Osteoblast (primary cell): ENCODE results near the gene GLOD4. TPM values are rescaled to one million over a fixed set of nuclear protein-coding genes. Genes with fewer than 3 reads are reported as not detected.
A peak's percentile ranks its signal among the peaks of the same experiment; 100 is the strongest.

Experiments used
- DNase-seq: peaks from one replicate; pipeline ENCODE4 v3.0.0; 2011; ENCODE audit warnings: low spot score, mixed read lengths; ENCODE audit not compliant: insufficient read length; ENCODE audit errors: missing footprints
- H2AFZ ChIP-seq: 2 replicates; pipeline ENCODE4 v1.6.0; 2011; ENCODE audit warnings: mild to moderate bottlenecking, low read length
- H3K27ac ChIP-seq: 2 replicates; pipeline ENCODE4 v1.5.1; 2011; ENCODE audit warnings: mild to moderate bottlenecking, low read depth, low read length, moderate library complexity
- H3K27me3 ChIP-seq: 2 replicates; pipeline ENCODE4 v1.6.0; 2012; ENCODE audit warnings: mild to moderate bottlenecking, control low read depth, inconsistent platforms, low read length, moderate library complexity; ENCODE audit not compliant: insufficient read depth
- H3K36me3 ChIP-seq: 2 replicates; pipeline ENCODE4 v1.5.1; 2011; ENCODE audit warnings: mild to moderate bottlenecking, low read length, control low read depth, moderate library complexity; ENCODE audit not compliant: insufficient read depth
- H3K4me1 ChIP-seq: 2 replicates; pipeline ENCODE4 v1.5.1; 2011; ENCODE audit warnings: mild to moderate bottlenecking, low read length, control low read depth, moderate library complexity; ENCODE audit not compliant: insufficient read depth
- H3K4me2 ChIP-seq: 2 replicates; pipeline ENCODE4 v1.6.0; 2011; ENCODE audit warnings: mild to moderate bottlenecking, low read length; ENCODE audit not compliant: insufficient read depth
- H3K4me3 ChIP-seq: fragments of 200-600 bp; sonication (generic); 3 replicates; pipeline ENCODE4 v1.5.1; 2012; ENCODE audit warnings: mild to moderate bottlenecking, low read length, inconsistent platforms; ENCODE audit not compliant: insufficient read depth
- H3K79me2 ChIP-seq: 2 replicates; pipeline ENCODE4 v1.6.0; 2012; ENCODE audit warnings: mild to moderate bottlenecking, low read length, control low read depth, inconsistent platforms; ENCODE audit not compliant: insufficient read depth
- H3K9me3 ChIP-seq: 2 replicates; pipeline ENCODE4 v1.5.1; 2011; ENCODE audit warnings: low read depth, low read length, control low read depth
- H4K20me1 ChIP-seq: 2 replicates; pipeline ENCODE4 v1.6.0; 2012; ENCODE audit warnings: mild to moderate bottlenecking, low read length, control low read depth; ENCODE audit not compliant: insufficient read depth
- total RNA-seq: library from RNA; depleted of rRNA; stranded (reverse); fragments of >200 nt; gene quantifications from 2 replicates; pipeline ENCODE4 v1.2.3, GENCODE V29; 2012
- TF ChIP-seq, protein P1 (sequence below): IDR thresholded peaks from 2 replicates; pipeline ENCODE4 v1.5.1; 2011; ENCODE audit warnings: mild to moderate bottlenecking, low read depth, low read length, moderate library complexity; ENCODE audit errors: extremely low read depth

Gene GLOD4
- total RNA-seq, 1 donor = 39.4 TPM

DNA sequence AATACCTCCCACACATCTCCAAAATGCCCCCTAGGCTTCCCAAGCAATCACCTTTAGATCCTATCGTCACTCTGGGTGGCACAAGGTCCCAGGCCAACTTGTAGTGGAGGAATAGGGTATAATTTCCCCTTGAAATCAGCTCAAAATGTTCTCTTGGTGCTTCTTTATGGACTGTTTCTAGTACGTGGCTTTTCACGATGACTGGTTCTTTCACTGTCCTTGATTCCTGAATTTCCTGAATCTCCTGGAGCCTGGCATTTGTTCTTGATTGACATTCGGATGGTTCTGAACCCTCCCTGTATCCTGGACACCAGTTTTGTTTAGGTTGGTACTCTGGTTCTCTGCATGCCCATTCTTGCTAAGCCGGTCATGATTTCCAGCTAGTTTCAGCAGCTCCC lies 60.5 kb downstream of the GLOD4 start:
- Histone ChIP-seq H3K4me1 (peaks cover 7% of the 10 kb centered on the region), H3K4me3 (no peak overlapping the region), H3K36me3 (peaks cover 3% of the 10 kb centered on the region), H3K27ac (no peak overlapping the region), H3K27me3 (no peaks in the 10 kb centered on the region), H4K20me1 (no peaks in the 10 kb centered on the region), H3K4me2 (no peak overlapping the region), H2AFZ (peak overlapping the region; percentile 72), H3K9me3 (no peaks in the 10 kb centered on the region), H3K79me2 (no peaks in the 10 kb centered on the region)
- TF ChIP-seq, protein P1, sequence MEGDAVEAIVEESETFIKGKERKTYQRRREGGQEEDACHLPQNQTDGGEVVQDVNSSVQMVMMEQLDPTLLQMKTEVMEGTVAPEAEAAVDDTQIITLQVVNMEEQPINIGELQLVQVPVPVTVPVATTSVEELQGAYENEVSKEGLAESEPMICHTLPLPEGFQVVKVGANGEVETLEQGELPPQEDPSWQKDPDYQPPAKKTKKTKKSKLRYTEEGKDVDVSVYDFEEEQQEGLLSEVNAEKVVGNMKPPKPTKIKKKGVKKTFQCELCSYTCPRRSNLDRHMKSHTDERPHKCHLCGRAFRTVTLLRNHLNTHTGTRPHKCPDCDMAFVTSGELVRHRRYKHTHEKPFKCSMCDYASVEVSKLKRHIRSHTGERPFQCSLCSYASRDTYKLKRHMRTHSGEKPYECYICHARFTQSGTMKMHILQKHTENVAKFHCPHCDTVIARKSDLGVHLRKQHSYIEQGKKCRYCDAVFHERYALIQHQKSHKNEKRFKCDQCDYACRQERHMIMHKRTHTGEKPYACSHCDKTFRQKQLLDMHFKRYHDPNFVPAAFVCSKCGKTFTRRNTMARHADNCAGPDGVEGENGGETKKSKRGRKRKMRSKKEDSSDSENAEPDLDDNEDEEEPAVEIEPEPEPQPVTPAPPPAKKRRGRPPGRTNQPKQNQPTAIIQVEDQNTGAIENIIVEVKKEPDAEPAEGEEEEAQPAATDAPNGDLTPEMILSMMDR = no peak
- peak; percentile 32 for DNase-seq

DNA sequence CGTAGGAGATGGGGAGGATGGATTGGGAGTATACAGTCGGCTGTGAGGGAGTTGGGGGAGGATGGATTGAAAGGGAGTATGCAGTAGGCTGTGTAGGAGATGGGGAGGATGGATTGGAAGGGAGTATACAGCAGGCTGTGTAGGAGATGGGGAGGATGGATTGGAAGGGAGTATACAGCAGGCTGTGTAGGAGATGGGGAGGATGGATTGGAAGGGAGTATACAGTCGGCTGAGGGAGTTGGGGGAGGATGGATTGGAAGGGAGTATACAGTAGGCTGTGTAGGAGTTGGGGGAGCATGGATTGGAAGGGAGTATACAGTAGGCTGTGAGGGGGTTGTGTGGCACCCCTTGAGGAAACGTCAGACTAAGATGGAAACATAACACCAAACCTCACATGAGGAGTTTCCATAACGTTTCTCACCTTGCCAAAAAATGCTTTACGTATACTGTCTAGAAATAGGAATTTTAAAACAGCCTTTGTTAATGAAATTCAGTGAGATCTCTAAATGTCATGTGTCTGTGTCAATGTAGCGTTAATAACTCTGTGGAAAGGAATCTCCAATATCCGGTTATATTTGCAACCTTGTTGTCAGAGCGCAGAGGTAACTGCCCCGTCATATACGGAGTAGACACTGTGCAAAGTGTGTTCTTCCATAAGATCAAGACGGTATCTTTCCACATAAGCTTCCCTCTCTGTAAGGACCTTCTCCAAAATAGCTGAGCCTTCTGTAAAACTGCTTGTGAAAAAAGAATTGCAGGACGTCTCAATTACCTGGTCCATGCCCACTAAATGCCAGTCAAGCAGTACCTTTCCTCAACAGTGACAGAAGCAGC lies 61.2 kb downstream of the GLOD4 start:
- TF ChIP-seq, protein P1 = no peak
- no peaks in the 10 kb centered on the region for H3K9me3 ChIP-seq
- peak; percentile 26 for DNase-seq

DNA sequence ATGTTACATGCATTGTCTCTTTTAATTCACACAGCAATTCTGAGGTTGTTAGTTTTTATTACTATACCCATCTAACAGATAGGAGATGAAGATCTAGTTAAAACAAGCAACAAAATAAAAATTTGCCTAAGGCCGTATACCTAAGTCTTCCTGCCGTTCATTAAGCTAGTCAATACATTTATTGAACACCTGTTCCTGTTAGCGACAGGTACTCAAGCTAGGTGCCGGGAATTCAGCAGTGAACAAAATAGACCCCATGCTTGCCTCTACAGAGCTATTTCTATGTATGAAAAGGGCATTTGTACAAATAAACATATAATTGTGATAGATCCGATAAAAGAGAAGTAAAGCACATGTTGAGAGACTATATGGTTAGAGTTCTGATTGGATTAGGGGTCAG lies 64.0 kb downstream of the GLOD4 start:
- Histone ChIP-seq H3K36me3 (peaks cover 3% of the 10 kb centered on the region), H3K4me3 (no peak overlapping the region), H3K9me3 (no peaks in the 10 kb centered on the region), H4K20me1 (peaks cover 1% of the 10 kb centered on the region), H3K27ac (no peak overlapping the region), H3K79me2 (peaks cover 16% of the 10 kb centered on the region), H2AFZ (no peak overlapping the region), H3K27me3 (no peaks in the 10 kb centered on the region), H3K4me1 (peaks cover 16% of the 10 kb centered on the region), H3K4me2 (no peak overlapping the region)
- TF ChIP-seq, protein P1 = no peak
- DNase-seq = peak; percentile 10

More for the DNA sequence above, 61.2 kb downstream of the GLOD4 start:
- Histone ChIP-seq H3K4me1 (peaks cover 9% of the 10 kb centered on the region), H2AFZ (peak overlapping the region; percentile 72), H3K36me3 (peaks cover 3% of the 10 kb centered on the region), H3K27me3 (no peaks in the 10 kb centered on the region), H3K4me3 (no peak overlapping the region), H3K4me2 (no peak overlapping the region), H3K79me2 (no peaks in the 10 kb centered on the region), H3K27ac (no peak overlapping the region), H4K20me1 (no peaks in the 10 kb centered on the region)

Other genes starting within 250 kb of the GLOD4 start
- 22.1 and 25.9 TPM in 2 replicates for gene VPS53, start 67.4 kb downstream of the GLOD4 start, total RNA-seq
- 19.5 and 28.6 TPM in 2 replicates for gene TLCD3A, start 49.7 kb downstream of the GLOD4 start, total RNA-seq
- 8.7 and 9.7 TPM in 2 replicates for gene GEMIN4, start 30.0 kb downstream of the GLOD4 start, total RNA-seq
- 16.5 and 19.5 TPM in 2 replicates for gene MRM3, start 73 bp upstream of the GLOD4 start, total RNA-seq
- 60.7 and 68.8 TPM in 2 replicates for gene NXN, start 197.5 kb upstream of the GLOD4 start, total RNA-seq
- gene TIMM22, start 214.8 kb upstream of the GLOD4 start, total RNA-seq = 10.5 and 10.6 TPM in 2 replicates